Liver (tissue), 3 donors: ENCODE measurements around the gene TEFM.

Experiments used
- EGR1 ChIP-seq, 2 donors: IDR thresholded peaks; 2 replicates each; pipeline ENCODE4 v1.6.1; 2016 to 2018; ENCODE audit warnings: antibody characterized with exemption in 2 of 2, low read depth in 2 of 2
- GABPA ChIP-seq, 2 donors: IDR thresholded peaks in 1 of 2; conservative IDR thresholded peaks in 1 of 2; 2 replicates each; pipeline ENCODE4 v1.6.1; 2016; ENCODE audit warnings: antibody characterized with exemption in 2 of 2, mild to moderate bottlenecking in 1 of 2, moderate library complexity in 1 of 2
- JUND ChIP-seq, 2 donors: IDR thresholded peaks; 2 replicates each; pipeline ENCODE4 v1.6.1; 2016; ENCODE audit warnings: antibody characterized with exemption in 2 of 2
- RAD21 ChIP-seq, 2 donors: IDR thresholded peaks; 2 replicates each; pipeline ENCODE4 v1.6.1; 2016; ENCODE audit warnings: antibody characterized with exemption in 2 of 2, mild to moderate bottlenecking in 2 of 2
- SP1 ChIP-seq: IDR thresholded peaks from 2 replicates; pipeline ENCODE4 v1.6.1; 2018; ENCODE audit warnings: antibody characterized with exemption, mild to moderate bottlenecking
- TAF1 ChIP-seq: conservative IDR thresholded peaks from 2 replicates; pipeline ENCODE4 v1.6.1; 2016; ENCODE audit warnings: antibody characterized with exemption, mild to moderate bottlenecking
- YY1 ChIP-seq: IDR thresholded peaks from 2 replicates; pipeline ENCODE4 v1.6.1; 2016; ENCODE audit warnings: antibody characterized with exemption, mild to moderate bottlenecking
- TF ChIP-seq, protein P1 (sequence below): fragments of 150-350 bp; IDR thresholded peaks from 2 replicates; pipeline ENCODE4 v1.5.1; 2017; ENCODE audit warnings: improper control_type of control experiment, low read depth, low read length; ENCODE audit not compliant: missing input control
- TF ChIP-seq, protein P2 (sequence below): IDR thresholded peaks from 2 replicates; pipeline ENCODE4 v1.6.1; 2016; ENCODE audit warnings: antibody characterized with exemption
- TF ChIP-seq, protein P3 (sequence below): IDR thresholded peaks from 2 replicates; pipeline ENCODE4 v1.6.1; 2016; ENCODE audit warnings: antibody characterized with exemption
- donor health status: healthy.
- donor health status: healthy.

DNA sequence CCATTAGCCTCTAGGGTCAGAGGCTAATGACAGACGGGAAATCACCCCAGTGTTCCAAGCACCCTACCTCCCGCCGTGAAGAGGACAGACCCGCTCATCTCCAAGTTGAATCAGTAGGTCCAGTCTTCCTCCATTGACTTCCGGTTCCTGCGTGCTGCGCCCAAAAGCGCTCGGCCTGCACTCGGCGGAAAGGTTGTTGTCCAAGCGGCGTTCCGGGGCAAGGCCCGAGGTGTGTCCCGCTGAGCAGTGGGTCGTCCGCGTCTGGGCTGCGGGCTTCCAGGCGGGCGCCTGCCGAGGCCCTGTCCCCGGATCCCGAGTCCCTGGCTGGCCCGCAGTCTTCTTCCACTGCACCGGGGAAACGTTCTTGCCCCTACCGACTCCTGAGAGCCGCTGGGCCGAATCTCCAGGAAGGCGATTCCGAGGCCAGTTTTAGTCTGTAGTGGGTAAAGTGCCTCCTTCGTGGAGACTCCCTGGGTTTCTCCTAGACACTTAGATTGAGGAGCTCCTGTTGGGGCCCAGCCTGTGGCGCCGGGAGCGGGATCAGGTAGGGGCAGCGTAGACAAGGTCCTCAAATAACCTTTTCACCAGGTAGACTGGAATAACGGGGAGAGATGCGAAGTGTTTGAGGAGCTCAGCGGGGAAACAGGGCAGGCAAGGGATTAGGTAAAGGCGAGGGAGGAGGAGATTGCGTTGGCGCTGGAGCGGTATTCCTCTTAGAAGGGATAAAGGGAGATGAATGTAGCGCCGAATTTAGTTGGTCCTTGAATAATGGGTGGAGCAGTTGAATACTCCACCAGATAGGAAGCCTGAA lies at the start of gene TEFM:
- TF ChIP-seq, protein P1, sequence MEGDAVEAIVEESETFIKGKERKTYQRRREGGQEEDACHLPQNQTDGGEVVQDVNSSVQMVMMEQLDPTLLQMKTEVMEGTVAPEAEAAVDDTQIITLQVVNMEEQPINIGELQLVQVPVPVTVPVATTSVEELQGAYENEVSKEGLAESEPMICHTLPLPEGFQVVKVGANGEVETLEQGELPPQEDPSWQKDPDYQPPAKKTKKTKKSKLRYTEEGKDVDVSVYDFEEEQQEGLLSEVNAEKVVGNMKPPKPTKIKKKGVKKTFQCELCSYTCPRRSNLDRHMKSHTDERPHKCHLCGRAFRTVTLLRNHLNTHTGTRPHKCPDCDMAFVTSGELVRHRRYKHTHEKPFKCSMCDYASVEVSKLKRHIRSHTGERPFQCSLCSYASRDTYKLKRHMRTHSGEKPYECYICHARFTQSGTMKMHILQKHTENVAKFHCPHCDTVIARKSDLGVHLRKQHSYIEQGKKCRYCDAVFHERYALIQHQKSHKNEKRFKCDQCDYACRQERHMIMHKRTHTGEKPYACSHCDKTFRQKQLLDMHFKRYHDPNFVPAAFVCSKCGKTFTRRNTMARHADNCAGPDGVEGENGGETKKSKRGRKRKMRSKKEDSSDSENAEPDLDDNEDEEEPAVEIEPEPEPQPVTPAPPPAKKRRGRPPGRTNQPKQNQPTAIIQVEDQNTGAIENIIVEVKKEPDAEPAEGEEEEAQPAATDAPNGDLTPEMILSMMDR = no peak
- TF ChIP-seq GABPA (IDR thresholded peaks at IDR 0.05 in 1 of 2, conservative IDR thresholded peaks at IDR 0.05 in 1 of 2) (peak; percentile 94 to 97), EGR1 (IDR thresholded peaks at IDR 0.05; ENCODE audit: low read depth in 2 of 2) (no peak), SP1 (no peak), JUND (IDR thresholded peaks at IDR 0.05) (no peak), RAD21 (IDR thresholded peaks at IDR 0.05) (peak; percentile 48 to 57), YY1 (peak; percentile 93), TAF1 (peak; percentile 76)
- TF ChIP-seq, protein P2, sequence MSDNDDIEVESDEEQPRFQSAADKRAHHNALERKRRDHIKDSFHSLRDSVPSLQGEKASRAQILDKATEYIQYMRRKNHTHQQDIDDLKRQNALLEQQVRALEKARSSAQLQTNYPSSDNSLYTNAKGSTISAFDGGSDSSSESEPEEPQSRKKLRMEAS = peak; percentile 19
- TF ChIP-seq, protein P3, sequence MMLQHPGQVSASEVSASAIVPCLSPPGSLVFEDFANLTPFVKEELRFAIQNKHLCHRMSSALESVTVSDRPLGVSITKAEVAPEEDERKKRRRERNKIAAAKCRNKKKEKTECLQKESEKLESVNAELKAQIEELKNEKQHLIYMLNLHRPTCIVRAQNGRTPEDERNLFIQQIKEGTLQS = no peak
